Adipose tissue (tissue), 3 donors: ENCODE results near the gene APIP. TPM values are rescaled to one million over a fixed set of nuclear protein-coding genes. Genes with fewer than 3 reads are reported as not detected.
"Not testable (repeated sequence)": the region's sequence is repeated elsewhere in the genome, so short reads cannot be mapped to it uniquely, and the experiment has no call there.

ENCODE experiments used
- H3K27ac ChIP-seq: one replicate; pipeline ENCODE4 v1.5.1; 2013; ENCODE audit warnings: low read depth, low read length
- WGBS, 3 donors: extraction: QIAGEN DNeasy Blood & Tissue Kit; methylation state at CpG; one replicate each; pipeline ENCODE4 v1.1.7; 2013; 5-methylcytosine and 5-hydroxymethylcytosine counted together
- polyA plus RNA-seq, 3 donors: library from polyadenylated mRNA; stranded (reverse); fragments of 200-250 nt; gene quantifications; one replicate each; pipeline ENCODE4 v1.2.3, GENCODE V29; 2013
- donor health status: healthy with polysubstance abuse.
- donor health status: Bipolar disorder and iron deficiency.
- donor health status: healthy.

Gene APIP
- polyA plus RNA-seq, 3 donors, result 15.1 to 38.5 (median 35.6) TPM

GRCh38 chr11:34898474-34898873 lies 17.7 kb downstream of the APIP start:
- WGBS, 3 donors, result 93 to 97% (median 95%) methylated on average over 6 to 10 of the region's 10 CpGs
- H3K27ac ChIP-seq, result no peak overlapping the region

GRCh38 chr11:34897171-34897870 lies 18.9 kb downstream of the APIP start:
- no peak overlapping the region for H3K27ac ChIP-seq
- WGBS, 3 donors, result 95 to 98% (median 97%) methylated on average over 3 of the region's 3 CpGs

- WGBS, 3 donors, result 92 to 98% (median 93%) methylated on average over 3 of the region's 3 CpGs
- not testable (repeated sequence) for H3K27ac ChIP-seq
These were observed 20.0 kb downstream of the APIP start for GRCh38 chr11:34896191-34896590.

DNA sequence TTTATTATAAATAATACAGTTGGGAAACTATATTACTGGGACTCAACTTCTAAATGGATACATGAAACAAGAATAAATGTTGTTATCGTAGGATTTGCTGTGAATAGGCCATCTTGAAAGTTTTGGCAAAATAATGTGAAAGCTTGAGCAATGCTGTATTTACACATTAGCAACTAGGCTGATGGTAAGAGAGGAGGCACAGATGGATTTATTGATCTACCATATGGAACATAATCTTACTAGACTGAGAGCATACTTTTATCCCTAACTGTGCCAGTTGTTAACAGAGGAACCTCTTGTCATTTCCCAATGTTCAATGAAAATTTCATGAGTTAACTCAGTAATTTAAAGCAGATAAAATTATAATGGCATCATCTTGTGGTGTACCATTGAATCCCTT lies 22.8 kb downstream of the APIP start:
- no peak overlapping the region for H3K27ac ChIP-seq
- WGBS, 3 donors, result 65 to 93% (median 93%) methylated on average over 1 of the region's 1 CpG

DNA sequence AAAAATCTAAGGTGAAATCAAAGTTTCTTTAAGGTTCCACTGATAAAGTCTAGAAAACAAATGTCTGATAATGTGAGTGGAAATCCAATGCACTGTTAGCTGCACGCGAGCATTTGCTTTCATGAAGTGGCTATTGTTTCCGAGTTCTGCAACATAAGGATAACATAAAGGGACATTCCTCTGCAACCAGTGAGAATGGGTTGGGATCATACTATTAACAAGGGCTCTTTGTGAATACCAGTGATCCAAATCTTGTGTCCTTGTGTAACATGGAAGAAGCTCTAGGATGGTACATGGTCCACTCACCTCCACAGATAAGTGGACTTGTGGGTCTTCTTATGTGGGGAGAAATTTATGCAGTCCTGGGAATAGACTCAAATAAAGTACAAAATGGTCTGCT lies 24.6 kb downstream of the APIP start:
- WGBS, 3 donors, result 63 to 84% (median 82%) methylated on average over 3 of the region's 3 CpGs
- no peak overlapping the region for H3K27ac ChIP-seq

DNA sequence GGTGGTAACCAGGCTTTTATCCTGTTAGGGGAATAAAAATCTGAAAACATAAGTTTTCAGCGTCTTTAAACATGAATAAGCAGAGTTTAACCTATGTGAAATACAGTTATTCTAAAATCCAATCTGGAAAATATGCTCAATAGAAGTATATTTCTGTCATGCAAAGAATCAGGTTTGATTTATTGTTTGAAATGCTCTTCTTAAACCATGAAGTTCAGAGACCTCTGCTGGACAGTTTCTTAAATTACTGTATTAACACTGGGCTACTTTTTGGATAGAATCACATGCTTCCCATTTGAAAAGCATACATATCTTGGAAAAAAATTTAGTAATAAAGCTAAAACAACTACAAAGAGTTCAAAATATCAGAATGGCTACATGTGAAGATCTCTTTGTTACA lies 25.4 kb downstream of the APIP start:
- H3K27ac ChIP-seq, result no peak overlapping the region
- WGBS, 3 donors, result 35 to 85% (median 84%) methylated on average over 1 of the region's 1 CpG

- 25 to 71% (median 35%) methylated on average over 2 of the region's 2 CpGs for WGBS, 3 donors
- no peak overlapping the region for H3K27ac ChIP-seq
These were observed 26.1 kb downstream of the APIP start for GRCh38 chr11:34890089-34890488.

GRCh38 chr11:34887260-34887659 lies 28.9 kb downstream of the APIP start:
- 54 to 92% (median 84%) methylated on average over 1 of the region's 1 CpG for WGBS, 3 donors
- H3K27ac ChIP-seq, result no peak overlapping the region

- 83 to 97% (median 86%) methylated on average over 2 of the region's 2 CpGs for WGBS, 3 donors
- no peak overlapping the region for H3K27ac ChIP-seq
These were observed 29.6 kb downstream of the APIP start for GRCh38 chr11:34886609-34887008.

- WGBS, 3 donors, result 97 to 98% (median 98%) methylated on average over 3 of the region's 3 CpGs
- no peak overlapping the region for H3K27ac ChIP-seq
These were observed 34.3 kb downstream of the APIP start for GRCh38 chr11:34881900-34882299.

DNA sequence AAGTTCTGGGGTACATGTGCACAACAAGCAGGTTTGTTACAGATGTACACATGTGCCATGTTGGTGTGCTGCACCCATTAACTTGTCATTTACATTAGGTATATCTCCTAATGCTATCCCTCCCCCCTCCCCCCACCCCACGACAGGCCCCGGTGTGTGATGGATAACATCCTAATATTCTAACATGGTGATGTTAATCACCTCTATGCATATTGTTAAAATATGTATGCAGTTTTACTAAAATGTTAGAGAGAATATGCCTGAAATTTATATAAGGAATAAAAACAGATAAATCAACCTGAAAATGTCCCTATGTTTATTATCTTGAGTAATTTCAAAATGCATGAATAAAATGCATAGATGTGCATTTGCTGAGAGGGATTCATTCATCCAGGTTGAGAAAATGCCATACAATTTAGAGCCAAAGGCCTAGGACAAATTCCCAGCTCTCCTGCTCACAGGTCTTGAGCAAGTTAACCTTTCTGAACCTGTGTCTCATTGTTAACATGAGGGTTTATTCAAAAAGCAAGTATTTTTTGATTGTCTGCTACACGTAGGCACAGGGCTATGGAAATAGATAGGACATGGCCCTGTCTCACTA lies 38.7 kb downstream of the APIP start:
- WGBS, 3 donors, result 92 to 95% (median 93%) methylated on average over 3 of the region's 3 CpGs
- no peak overlapping the region for H3K27ac ChIP-seq

DNA sequence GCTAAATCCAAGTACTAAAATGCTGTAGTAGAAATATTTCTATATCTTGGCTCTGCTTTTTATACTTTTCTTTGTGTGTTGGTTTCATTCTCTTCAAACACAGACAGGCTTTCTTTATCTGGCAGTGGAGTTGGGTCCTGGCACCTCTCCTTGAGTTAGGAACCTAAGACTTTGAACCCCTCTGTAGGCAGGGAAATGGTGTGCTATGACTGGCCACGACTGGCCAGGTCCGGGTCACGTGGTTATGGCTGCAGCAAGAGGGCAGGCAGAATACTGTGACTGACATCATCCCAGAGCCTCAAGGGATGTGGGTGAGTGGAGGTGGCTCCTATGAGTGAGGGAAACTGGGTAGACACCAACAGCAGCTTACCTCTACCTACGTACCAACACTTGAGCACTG lies 42.0 kb downstream of the APIP start:
- WGBS, 3 donors, result 85 to 97% (median 96%) methylated on average over 4 of the region's 4 CpGs
- H3K27ac ChIP-seq, result no peak overlapping the region

DNA sequence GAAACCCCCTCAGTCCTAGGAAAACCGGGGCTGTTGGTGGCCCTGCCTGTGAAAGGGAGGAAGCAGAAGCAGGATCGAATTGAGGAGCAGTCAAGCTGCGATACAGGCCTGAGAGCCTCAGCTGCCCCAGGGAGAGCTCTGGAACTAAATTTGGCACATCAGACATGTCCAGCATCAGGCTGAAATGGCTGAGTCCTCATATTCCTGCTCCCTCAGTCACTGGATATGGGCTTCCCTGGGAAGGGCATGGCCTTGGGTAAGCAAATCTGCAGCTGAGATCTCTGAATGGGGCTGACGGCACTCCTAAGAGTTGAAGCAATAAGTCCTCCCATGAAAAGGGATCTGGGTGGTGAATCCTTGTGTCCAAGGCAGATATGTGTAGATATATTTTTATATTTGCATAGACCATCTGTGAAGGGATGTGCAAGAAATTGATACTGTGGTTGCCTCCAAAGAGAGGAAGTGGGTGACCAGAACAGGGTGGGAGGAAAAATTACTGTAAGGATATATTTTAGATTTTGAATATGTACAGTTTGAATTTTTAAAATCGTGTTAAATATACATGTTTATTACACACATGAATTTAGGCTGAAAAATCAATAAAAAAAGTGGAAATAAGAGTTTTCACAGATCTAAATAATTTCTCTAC lies 45.5 kb downstream of the APIP start:
- H3K27ac ChIP-seq, result no peak overlapping the region
- WGBS, 3 donors, result 81 to 84% (median 83%) methylated on average over 5 of the region's 5 CpGs

- 75 to 82% (median 75%) methylated on average over 3 of the region's 3 CpGs for WGBS, 3 donors
- H3K27ac ChIP-seq, result no peak overlapping the region
These were observed 46.8 kb downstream of the APIP start for GRCh38 chr11:34869425-34869824.

DNA sequence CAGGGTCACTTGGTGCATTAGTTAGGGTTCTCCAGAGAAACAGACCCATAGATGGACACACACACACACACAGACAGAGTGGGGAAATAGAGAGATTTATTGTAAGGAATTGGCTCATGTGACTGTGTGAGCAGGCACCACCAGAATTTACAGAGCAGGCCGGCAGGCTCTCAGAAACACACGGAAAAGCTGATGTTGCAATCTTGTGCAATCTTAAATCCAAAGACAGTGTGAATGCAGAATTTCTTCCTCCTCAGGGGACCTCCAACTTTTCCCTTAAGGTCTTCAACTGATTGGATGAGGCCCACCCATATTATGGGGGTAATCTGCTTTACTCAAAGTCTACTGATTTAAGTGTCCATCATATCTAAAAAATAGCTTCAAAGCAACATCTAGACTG lies 49.8 kb downstream of the APIP start:
- no peak overlapping the region for H3K27ac ChIP-seq
- 41 to 83% (median 44%) methylated on average over 2 of the region's 2 CpGs for WGBS, 3 donors

GRCh38 chr11:34865261-34865660 lies 50.9 kb downstream of the APIP start:
- 74 to 100% (median 91%) methylated on average over 3 of the region's 3 CpGs for WGBS, 3 donors
- H3K27ac ChIP-seq, result no peak overlapping the region

DNA sequence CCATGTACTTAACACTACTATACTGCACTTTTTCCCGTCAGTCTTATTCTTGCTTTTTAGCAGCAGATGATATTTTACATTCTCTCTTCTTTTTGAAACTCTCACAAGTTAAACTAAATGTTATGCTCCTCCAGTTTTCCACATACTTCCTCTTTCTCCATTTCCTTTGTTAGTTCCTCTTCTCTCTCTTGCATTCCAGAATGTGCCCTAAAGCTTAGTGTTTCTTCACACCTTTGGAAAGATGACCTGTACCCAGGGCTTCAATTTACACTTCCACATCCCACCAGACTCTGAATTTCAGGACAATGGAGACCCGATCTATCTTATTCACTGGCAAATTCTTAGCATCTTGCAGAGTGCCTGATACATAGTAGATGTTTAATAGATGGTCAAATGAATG lies 51.8 kb downstream of the APIP start:
- WGBS, 3 donors, result 70 to 85% (median 83%) methylated on average over 2 of the region's 2 CpGs

DNA sequence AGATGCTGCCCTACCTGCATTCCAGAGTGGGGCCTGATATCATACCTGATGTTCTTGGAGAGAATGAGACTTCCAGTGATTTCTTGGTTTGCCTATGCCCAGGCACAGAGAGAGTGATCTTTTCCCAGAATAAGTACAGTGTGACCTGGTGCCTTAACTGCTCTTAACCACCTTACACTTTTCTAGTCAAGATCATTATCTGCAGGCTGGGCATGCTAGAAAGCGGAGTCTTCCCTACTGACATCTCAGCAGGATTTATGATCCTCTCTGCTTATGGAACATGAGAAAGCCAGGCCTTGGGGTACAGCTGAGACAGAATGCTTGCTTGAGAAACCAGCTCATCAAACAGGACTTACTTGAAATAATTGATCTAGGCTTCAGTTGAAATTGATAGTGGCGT lies 53.1 kb downstream of the APIP start:
- WGBS, 3 donors, result 43 to 71% (median 44%) methylated on average over 2 of the region's 2 CpGs
- no peak overlapping the region for H3K27ac ChIP-seq

More for the DNA sequence above, 51.8 kb downstream of the APIP start:
- H3K27ac ChIP-seq, result no peak overlapping the region

DNA sequence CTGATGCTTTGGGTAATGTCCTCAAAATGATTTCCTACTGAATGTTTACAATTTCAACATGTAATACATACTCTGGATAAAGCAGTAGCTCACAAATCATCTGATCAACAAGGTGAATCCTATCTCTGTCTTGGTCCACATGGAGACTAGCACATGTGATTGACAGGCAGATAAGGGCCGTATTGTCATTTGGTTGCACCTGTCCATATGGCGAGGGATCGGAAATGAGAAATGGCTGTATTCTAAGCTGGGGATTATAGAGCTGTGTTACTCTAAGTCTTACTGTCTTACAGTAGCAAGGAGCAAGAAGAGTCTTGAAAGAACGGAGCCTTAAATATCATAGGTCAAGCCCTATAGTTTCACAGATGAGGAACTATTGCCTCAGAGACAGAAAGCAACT lies 55.7 kb downstream of the APIP start:
- 80 to 90% (median 89%) methylated on average over 4 of the region's 4 CpGs for WGBS, 3 donors

GRCh38 chr11:34860034-34860433 lies 56.1 kb downstream of the APIP start:
- 64 to 74% (median 66%) methylated on average over 4 of the region's 4 CpGs for WGBS, 3 donors
- no peak overlapping the region for H3K27ac ChIP-seq

More for the DNA sequence above, 55.7 kb downstream of the APIP start:
- H3K27ac ChIP-seq, result no peak overlapping the region
